ENCODE results near the gene UBE2G2. TPM values are rescaled to one million over a fixed set of nuclear protein-coding genes. Genes with fewer than 3 reads are reported as not detected.

UBE2G2 gene
- total RNA-seq, 1 experiment from 2014 or later = 212 TPM

DNA sequence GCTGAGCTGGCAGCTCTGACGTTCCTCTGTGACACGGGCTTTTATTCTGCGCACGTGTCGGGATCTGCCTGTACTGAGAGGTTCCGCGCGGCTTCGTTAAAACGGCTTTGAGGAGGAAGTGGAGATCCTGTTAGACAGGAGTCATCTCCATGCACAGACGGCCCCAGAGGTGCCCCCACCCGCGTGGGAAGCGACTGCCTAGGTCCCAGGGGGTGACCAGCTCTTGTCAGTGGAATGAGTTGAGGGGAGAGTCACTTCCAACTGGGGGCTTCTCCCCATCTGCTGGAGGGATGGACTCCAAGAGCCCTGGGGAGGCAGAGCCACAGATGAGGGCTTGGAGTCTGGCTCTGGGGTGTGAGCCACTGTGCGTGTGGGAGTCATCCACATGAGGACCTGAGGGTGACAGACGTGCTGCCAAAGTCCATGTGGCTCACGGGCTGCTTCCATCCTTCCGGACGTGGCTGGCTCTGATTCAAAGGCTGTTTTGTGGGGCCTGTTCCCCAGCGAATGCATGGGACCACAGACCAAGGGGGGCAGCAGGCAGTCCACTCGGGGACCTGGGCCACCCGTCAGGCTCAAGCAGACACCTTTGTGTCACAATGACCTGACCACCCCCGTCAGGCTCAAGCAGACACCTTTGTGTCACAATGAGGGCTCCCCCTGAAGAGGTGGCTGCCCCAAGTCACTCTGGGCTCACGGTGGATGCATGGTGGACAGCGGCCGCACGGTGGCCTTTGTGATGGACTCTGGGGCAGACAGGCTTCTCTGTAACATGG, 45.1 kb upstream of the UBE2G2 start:
- no peak for TF ChIP-seq EZH2 (IDR thresholded peaks at IDR 0.05; ENCODE audit: borderline replicate concordance, low read depth, low read length, poor library complexity, severe bottlenecking)
- TF ChIP-seq CTCF (conservative IDR thresholded peaks at IDR 0.05; ENCODE audit: low read depth, low read length) = no peak
- no TSS peak for BruUV-seq (replicated peaks)
- DNase-seq (ENCODE audit: low spot score) = peak; percentile 53
- Histone ChIP-seq H3K4me3 (ENCODE audit: low read depth, low read length, poor library complexity, severe bottlenecking) (no peak overlapping the region), H3K36me3 (ENCODE audit: insufficient read depth, low read length, poor library complexity, severe bottlenecking) (peaks cover 30% of the 10 kb centered on the region), H3K4me1 (ENCODE audit: insufficient read depth, low read length, poor library complexity, severe bottlenecking) (peaks cover 10% of the 10 kb centered on the region), H3K27ac (ENCODE audit: low read depth, low read length, poor library complexity, severe bottlenecking) (peak overlapping the region; percentile 13), H3K27me3 (replicated peaks; ENCODE audit: insufficient read depth, low read depth, low read length, poor library complexity) (no peaks in the 10 kb centered on the region), H3K9me3 (ENCODE audit: low read depth, low read length, poor library complexity, severe bottlenecking) (no peaks in the 10 kb centered on the region)
- ChIA-PET POLR2A (ENCODE audit: low non-redundant PET) (no interaction called here), CTCF (no interaction called here)
- intact Hi-C loops (cut with micrococcal nuclease; ENCODE audit: unreplicated experiment) = no loop called here

DNA sequence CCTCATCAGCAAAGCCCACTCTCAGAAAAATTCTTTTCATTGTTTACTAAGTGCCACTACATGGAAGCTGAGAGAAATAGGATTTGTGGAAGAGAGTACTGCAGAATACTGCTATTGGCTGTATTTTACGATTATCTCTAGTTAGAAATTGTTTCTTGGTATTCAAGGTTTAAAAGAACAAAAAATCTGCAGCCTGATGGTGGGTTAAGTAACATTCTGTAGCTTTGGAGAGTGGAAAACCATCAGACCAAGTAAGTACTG, 44.5 kb upstream of the UBE2G2 start:
- TF ChIP-seq EZH2 (IDR thresholded peaks at IDR 0.05; ENCODE audit: borderline replicate concordance, low read depth, low read length, poor library complexity, severe bottlenecking) = no peak
- no peak; the same call in 1 of the 2 replicates for TF ChIP-seq CTCF (conservative IDR thresholded peaks at IDR 0.05; ENCODE audit: low read depth, low read length)
- peaks cover 10% of the 10 kb centered on the region for H3K4me1 ChIP-seq (ENCODE audit: insufficient read depth, low read length, poor library complexity, severe bottlenecking)
- H3K27me3 ChIP-seq (replicated peaks; ENCODE audit: insufficient read depth, low read depth, low read length, poor library complexity) = no peaks in the 10 kb centered on the region
- CTCF ChIA-PET = no interaction called here
- peaks cover 25% of the 10 kb centered on the region for H3K36me3 ChIP-seq (ENCODE audit: insufficient read depth, low read length, poor library complexity, severe bottlenecking)
- no peaks in the 10 kb centered on the region for H3K9me3 ChIP-seq (ENCODE audit: low read depth, low read length, poor library complexity, severe bottlenecking)
- peak overlapping the region; percentile 34 for H3K4me3 ChIP-seq (ENCODE audit: low read depth, low read length, poor library complexity, severe bottlenecking)
- intact Hi-C loops (cut with micrococcal nuclease; ENCODE audit: unreplicated experiment) = no loop called here
- DNase-seq (ENCODE audit: low spot score) = no peak
- peak overlapping the region; percentile 13 for H3K27ac ChIP-seq (ENCODE audit: low read depth, low read length, poor library complexity, severe bottlenecking)
- no TSS peak for BruUV-seq (replicated peaks)
- POLR2A ChIA-PET (ENCODE audit: low non-redundant PET) = no interaction called here

- TF ChIP-seq EZH2 (IDR thresholded peaks at IDR 0.05; ENCODE audit: borderline replicate concordance, low read depth, low read length, poor library complexity, severe bottlenecking) = no peak
- TF ChIP-seq CTCF (conservative IDR thresholded peaks at IDR 0.05; ENCODE audit: low read depth, low read length) = peak; percentile 54
- H3K36me3 ChIP-seq (ENCODE audit: insufficient read depth, low read length, poor library complexity, severe bottlenecking) = peaks cover 20% of the 10 kb centered on the region
- ChIA-PET POLR2A (ENCODE audit: low non-redundant PET) (no interaction called here), CTCF (no interaction called here)
- no peaks in the 10 kb centered on the region for H3K9me3 ChIP-seq (ENCODE audit: low read depth, low read length, poor library complexity, severe bottlenecking)
- H3K4me1 ChIP-seq (ENCODE audit: insufficient read depth, low read length, poor library complexity, severe bottlenecking) = peaks cover 10% of the 10 kb centered on the region
- peak overlapping the region; percentile 34 for H3K4me3 ChIP-seq (ENCODE audit: low read depth, low read length, poor library complexity, severe bottlenecking)
- BruUV-seq (replicated peaks) = no TSS peak
- intact Hi-C loops (cut with micrococcal nuclease; ENCODE audit: unreplicated experiment) = no loop called here
- peak overlapping the region; percentile 13 for H3K27ac ChIP-seq (ENCODE audit: low read depth, low read length, poor library complexity, severe bottlenecking)
- no peaks in the 10 kb centered on the region for H3K27me3 ChIP-seq (replicated peaks; ENCODE audit: insufficient read depth, low read depth, low read length, poor library complexity)
- peak; percentile 71 for DNase-seq (ENCODE audit: low spot score)
Measured at GRCh38 chr21:44845418-44846223, 44.0 kb upstream of the UBE2G2 start.

Data from A673 (cell line).